A673 (cell line): ENCODE data around the gene MRM1.

Experiments used
- CTCF ChIP-seq: fragments of 300-800, 200-600 bp; sonication (generic); conservative IDR thresholded peaks from 2 replicates; pipeline ENCODE4 v1.5.1; 2017; ENCODE audit warnings: low read depth, mild to moderate bottlenecking, antibody characterized with exemption, low read length, moderate library complexity, mixed read lengths
- EZH2 ChIP-seq: fragments of 200-600 bp; sonication (generic); IDR thresholded peaks from 2 replicates; pipeline ENCODE4 v1.6.1; 2017; ENCODE audit warnings: borderline replicate concordance, low read depth, mild to moderate bottlenecking, mixed read lengths, antibody characterized with exemption, low read length; ENCODE audit not compliant: poor library complexity, severe bottlenecking

GRCh38 chr17:36591434-36592315 lies 9.7 kb upstream of the MRM1 start, which contains the start of gene DHRS11:
- TF ChIP-seq CTCF = no peak
- TF ChIP-seq EZH2 = no peak
